HG03135 (cell line): ENCODE measurements around the gene TERB1.

ENCODE experiments used
- ATAC-seq: cut with Tn5 transposase; IDR thresholded peaks from one replicate; pipeline ENCODE4 v1.9.1; 2021; ENCODE audit warnings: mild to moderate bottlenecking, moderate library complexity; ENCODE audit not compliant: unreplicated experiment

TERB1 gene

GRCh38 chr16:66801320-66802105, at the start of gene TERB1:
TERB1 (minus strand) TSS chr16:66801584; CDS start chr16:66796798, 4,786 bp downstream.
- no peak for ATAC-seq

GRCh38 chr16:66850115-66850815, 48.9 kb upstream of the TERB1 start:
- no peak for ATAC-seq

- no peak for ATAC-seq
Observed at GRCh38 chr16:66849549-66849948, 48.2 kb upstream of the TERB1 start.

GRCh38 chr16:66849021-66849420, 47.6 kb upstream of the TERB1 start:
- no peak for ATAC-seq

GRCh38 chr16:66848172-66848571, 46.8 kb upstream of the TERB1 start:
- ATAC-seq, result no peak

- ATAC-seq, result no peak
Observed at GRCh38 chr16:66847533-66848067, 46.2 kb upstream of the TERB1 start.

- no peak for ATAC-seq
Observed at GRCh38 chr16:66846831-66847230, 45.4 kb upstream of the TERB1 start.

- no peak for ATAC-seq
Observed at GRCh38 chr16:66846266-66846665, 44.9 kb upstream of the TERB1 start.

GRCh38 chr16:66845791-66846221, 44.4 kb upstream of the TERB1 start:
- ATAC-seq, result no peak

GRCh38 chr16:66845080-66845410, 43.7 kb upstream of the TERB1 start:
- ATAC-seq, result no peak

- no peak for ATAC-seq
Observed at GRCh38 chr16:66844342-66845079, 43.1 kb upstream of the TERB1 start, which contains the start of gene CA7. CA7 (plus strand) TSS chr16:66844414; CDS start chr16:66844488, 74 bp downstream.

GRCh38 chr16:66844009-66844341, 42.6 kb upstream of the TERB1 start:
- ATAC-seq, result no peak

- no peak for ATAC-seq
Observed at GRCh38 chr16:66843191-66843590, 41.8 kb upstream of the TERB1 start.

GRCh38 chr16:66842765-66843164, 41.4 kb upstream of the TERB1 start:
- ATAC-seq, result no peak

- ATAC-seq, result no peak
Observed at GRCh38 chr16:66841366-66841765, 40.0 kb upstream of the TERB1 start.

- no peak for ATAC-seq
Observed at GRCh38 chr16:66840883-66841282, 39.5 kb upstream of the TERB1 start.

GRCh38 chr16:66834746-66835145, 33.4 kb upstream of the TERB1 start:
- no peak for ATAC-seq

- no peak for ATAC-seq
Observed at GRCh38 chr16:66832661-66833305, 31.4 kb upstream of the TERB1 start.

- ATAC-seq, result no peak
Observed at GRCh38 chr16:66832190-66832589, 30.8 kb upstream of the TERB1 start.

GRCh38 chr16:66830422-66831404, 29.3 kb upstream of the TERB1 start, which contains the start of gene NAE1:
NAE1 (minus strand) TSS chr16:66830976; CDS start chr16:66830899, 77 bp downstream.
- ATAC-seq, result peak; percentile 92
